GM04503 (cell line): ENCODE measurements around the gene GAL3ST1.
"Not testable (repeated sequence)": the region's sequence is repeated elsewhere in the genome, so short reads cannot be mapped to it uniquely, and the experiment has no call there.

Experiments used
- DNase-seq: peaks from one replicate; pipeline ENCODE4 v3.0.0-alpha.2; 2012; ENCODE audit warnings: low read depth

GAL3ST1 gene

DNA sequence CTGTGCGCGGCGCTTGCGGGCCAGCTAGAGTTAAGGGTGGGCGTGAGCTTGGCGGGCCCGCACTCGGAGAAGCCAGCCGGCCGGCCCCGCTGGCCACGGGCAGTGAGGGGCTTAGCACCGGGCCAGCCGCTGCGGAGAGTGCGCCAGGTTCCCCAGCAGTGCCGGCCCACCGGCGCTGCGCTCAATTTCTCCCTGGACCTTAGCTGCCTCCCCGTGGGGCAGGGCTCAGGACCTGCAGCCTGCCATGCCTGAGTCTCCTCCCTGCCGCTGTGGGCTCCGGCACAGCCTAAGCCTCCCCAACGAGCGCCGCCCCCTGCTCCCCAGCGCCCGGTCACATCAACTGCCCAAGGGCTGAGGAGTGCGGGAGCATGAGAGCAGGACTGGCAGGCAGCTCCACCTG, 22.4 kb upstream of the GAL3ST1 start:
- no peak for DNase-seq

GRCh38 chr22:30596199-30596598, 21.7 kb upstream of the GAL3ST1 start:
- no peak for DNase-seq

- DNase-seq, result not testable (repeated sequence)
These were observed 17.9 kb upstream of the GAL3ST1 start for GRCh38 chr22:30592360-30592713.

DNA sequence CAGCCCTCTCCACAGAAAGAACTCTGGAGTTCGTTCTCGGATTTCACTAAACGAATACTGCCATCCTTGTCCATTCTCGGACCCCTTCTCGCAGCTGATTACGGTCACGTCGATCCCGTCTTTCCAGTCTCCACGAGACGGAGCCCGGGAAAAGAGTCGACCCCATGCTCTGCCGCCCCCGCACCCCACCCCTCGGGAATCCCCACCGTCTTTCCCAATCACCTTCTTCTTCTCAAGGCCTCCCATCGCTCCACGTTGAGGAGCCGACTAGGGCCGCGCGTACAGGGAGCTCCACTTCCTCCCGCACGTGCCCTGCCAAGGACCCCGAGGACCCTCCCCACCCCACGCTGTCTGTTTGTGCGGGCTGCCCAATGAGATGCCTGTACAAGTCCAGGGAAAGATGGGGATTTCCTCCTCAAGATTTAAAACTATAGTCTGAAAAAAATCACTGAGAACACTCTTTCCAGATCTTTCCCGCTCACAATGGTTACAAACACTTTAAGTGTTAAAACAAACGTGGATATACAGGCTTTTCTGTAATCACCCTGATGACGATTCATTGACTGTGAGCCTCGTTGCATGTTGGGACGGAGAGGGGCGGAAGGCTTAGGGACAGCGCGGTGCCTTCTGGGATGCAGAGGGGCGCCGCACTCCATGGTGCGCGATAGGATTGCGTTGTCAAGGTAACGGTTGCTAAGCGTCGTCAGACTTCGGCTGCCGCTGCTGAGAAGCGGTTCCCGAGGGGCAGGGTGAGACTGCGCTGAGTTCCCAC, 17.3 kb upstream of the GAL3ST1 start, which contains the start of gene PES1:
Gene PES1, minus strand, starts transcription at position 323 of the 772 bp plus-strand sequence. Its CDS starts 77 bp downstream, at position 246.
- peak; percentile 90 for DNase-seq

DNA sequence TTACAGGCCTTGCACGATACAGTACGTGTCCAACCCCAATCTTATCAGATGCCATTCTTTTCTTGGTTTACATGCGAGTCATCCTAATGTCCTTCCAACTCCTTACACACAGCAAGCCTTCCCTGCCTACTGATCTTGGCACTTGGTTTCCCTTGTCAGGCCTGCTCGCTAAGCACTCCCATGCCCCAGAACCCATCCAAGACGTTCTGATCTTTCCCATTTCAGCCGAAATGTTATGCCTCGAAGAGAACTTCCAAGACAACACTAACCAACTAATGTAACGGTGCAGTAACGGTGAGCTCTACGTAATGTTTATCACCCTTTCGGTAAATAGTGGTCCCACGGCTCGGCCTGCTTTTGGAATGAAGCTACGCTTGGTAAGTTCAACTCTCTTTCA, 16.7 kb upstream of the GAL3ST1 start:
- DNase-seq, result no peak

- DNase-seq, result no peak
These were observed 11.9 kb upstream of the GAL3ST1 start for GRCh38 chr22:30586414-30586813.

- no peak for DNase-seq
These were observed 10.0 kb upstream of the GAL3ST1 start for GRCh38 chr22:30584441-30584840.

GRCh38 chr22:30582788-30583545, 8.5 kb upstream of the GAL3ST1 start:
- DNase-seq, result no peak

- DNase-seq, result no peak
These were observed 7.6 kb upstream of the GAL3ST1 start for GRCh38 chr22:30582051-30582450.

GRCh38 chr22:30580896-30581295, 6.4 kb upstream of the GAL3ST1 start:
- no peak for DNase-seq

GRCh38 chr22:30578481-30578880, 4.0 kb upstream of the GAL3ST1 start:
- DNase-seq, result no peak

DNA sequence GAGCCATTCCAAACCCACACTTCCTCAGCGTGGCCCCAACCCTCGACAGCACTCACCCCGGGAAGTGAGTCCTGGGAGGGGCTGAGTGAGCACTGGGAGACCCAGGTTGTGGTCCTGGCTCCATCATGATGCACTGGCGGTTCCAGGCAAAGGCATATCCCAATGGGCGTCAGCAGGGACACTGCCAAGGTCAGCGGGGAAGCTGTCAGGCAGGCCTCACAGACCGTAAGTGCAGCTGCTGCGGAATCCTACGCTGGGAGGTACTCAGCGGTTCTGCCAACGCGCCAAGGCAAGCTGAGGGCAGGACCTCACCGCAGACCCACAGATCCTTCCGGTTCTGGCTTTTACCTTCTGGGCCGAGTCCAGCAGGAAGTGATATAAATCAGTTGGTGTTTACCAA, 1.4 kb upstream of the GAL3ST1 start:
- no peak for DNase-seq

DNA sequence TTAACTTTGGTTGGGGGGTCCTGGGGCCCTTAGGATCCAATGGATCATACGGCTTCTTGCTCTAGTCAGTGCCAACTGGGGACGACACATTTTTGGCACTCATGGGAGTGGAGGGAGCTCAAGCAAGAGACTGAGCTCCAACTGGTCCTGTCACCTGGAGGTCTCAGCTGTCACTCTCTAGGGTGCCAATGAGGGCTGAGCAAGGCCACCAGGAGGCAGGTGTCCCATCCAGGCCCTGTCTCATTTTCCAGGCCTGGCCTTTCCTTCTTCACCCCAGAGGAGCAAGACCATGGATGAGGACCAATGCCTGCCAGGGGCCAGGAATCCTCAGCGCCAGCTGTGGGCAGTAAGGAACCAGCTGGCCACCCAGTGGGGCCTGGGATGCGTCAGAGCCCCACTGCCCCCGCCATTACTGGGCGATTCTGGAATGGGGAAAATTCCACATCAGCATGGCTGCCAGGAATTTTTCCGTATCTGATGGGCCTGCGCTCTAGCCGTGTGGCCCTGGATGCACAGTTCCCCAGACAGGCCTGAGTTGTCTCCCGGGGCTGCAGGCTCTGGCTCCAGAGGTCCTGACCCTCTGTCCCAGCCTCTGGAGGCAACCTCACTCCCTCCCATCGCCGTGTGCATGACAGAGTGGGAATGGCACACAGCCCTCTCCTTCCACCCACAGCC, 669 bp upstream of the GAL3ST1 start:
- DNase-seq, result peak; percentile 41

- DNase-seq, result no peak
These were observed 821 bp downstream of the GAL3ST1 start for GRCh38 chr22:30573594-30574094.

- no peak for DNase-seq
These were observed 1.4 kb downstream of the GAL3ST1 start for GRCh38 chr22:30572840-30573593.

GRCh38 chr22:30572210-30572609, 2.3 kb downstream of the GAL3ST1 start:
- DNase-seq, result no peak

DNA sequence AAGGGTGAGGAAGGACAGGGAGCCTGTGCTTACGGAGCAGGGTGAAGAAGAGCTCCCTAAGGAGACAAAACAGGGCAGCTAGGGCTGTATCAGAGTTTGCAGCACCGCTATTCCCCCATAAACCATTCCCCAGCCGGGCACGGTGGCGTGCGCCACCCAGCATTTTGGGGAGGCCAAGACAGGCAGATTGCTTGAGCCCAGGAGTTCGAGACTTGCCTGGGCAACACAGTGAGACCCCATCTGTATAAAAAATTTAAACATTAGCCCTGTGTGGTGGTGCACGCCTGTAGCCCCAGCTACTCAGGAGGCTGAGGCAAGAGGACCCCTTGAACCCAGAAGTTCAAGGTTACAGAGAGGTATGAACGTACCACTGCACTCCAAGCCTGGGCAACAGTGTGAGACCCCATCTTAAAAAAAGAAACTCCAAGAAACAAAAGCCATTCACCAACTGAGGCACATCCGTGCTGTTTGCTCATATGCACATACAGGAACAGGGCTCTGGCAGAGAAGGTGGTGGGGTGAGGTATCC, 4.7 kb downstream of the GAL3ST1 start:
- no peak for DNase-seq

DNA sequence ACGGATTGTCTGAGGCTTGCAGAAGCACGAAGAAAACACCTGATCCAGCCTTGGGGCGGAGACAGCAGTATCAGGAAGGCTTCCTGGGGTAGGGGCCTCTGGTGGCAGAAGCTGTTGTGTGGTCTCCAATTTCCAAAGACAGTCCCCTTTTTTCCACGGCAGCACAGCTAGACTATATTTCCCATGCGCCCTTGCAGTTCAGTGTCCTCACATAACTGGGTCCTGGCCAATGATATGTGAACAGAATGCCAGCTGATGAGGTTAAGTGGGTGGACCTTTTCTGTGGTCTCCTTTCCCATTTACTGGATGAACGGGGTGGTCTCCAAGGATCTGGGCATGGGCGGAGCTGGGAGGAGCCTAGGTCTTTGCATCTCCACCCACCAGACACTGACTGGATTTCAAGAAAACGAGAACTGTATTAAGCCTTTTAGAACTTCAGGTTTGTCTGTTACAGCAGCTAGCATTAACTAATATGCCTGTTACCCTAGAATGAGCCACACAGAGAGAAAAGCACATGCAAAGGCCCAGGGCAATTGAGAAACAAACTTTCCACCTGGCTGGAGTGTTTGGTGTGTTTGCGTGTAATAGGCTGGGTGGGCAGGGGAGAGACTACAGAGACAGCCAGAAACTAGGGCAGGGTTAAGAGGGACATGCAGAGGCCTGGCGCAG, 6.2 kb downstream of the GAL3ST1 start:
- DNase-seq, result no peak

- not testable (repeated sequence) for DNase-seq
These were observed 7.2 kb downstream of the GAL3ST1 start for GRCh38 chr22:30567277-30567676.

GRCh38 chr22:30566125-30566524, 8.3 kb downstream of the GAL3ST1 start:
- DNase-seq, result no peak

DNA sequence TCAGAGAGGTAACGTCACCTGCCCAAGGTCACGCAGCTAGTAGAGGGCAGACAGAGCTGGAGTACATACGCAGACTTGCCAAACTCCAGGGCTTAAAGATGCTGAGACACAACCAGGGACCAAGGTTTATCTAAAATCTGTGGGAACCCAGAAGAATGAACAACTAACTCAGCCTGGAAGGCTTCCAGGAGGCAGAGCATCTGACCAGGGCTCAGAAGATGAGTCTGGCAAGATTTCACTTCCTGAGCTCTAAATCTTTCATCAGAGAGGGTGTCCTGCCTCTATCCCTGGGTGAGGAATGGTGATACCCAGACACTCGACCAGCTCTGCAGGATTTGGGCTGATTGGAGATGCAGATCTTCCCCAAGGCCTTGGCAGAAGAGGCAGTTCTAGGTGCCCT, 9.1 kb downstream of the GAL3ST1 start:
- peak; percentile 19 for DNase-seq
